Measurements from ENCODE around the gene DIPK1A. TPM values are rescaled to one million over a fixed set of nuclear protein-coding genes. Genes with fewer than 3 reads are reported as not detected.

Gene DIPK1A
- total RNA-seq, 1 donor from 2014 or later, result 16.0 TPM

DNA sequence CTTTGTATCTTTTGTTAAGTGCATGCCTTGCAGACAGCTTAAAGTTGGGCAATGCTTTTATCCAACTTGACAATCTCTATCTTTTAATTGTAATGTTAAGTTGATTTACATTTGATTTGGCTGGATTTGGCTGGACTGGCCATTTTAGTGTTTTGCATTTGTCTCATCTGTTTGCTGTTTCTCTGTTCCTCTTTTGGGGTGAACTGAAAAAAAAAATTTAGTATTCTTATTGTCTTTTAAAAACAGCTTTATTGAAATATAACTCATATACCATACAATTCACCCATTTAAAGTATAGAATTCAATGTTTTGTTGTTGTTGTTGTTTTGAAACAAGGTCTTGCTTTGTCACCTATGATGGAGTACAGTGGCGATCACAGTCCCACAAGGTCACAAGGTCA, 34.4 kb downstream of the DIPK1A start:
- H3K27ac Mint-ChIP-seq, result peak overlapping the region; percentile 12
- H3K4me3 Mint-ChIP-seq, result no peak overlapping the region
- CTCF ChIA-PET, result interaction anchor here (0.8 to 2.3 kb wide), 3 partner anchors 14 to 67 kb away, joined by 3 to 8 read pairs (median 3); no protein-coding TSS in a partner anchor

DNA sequence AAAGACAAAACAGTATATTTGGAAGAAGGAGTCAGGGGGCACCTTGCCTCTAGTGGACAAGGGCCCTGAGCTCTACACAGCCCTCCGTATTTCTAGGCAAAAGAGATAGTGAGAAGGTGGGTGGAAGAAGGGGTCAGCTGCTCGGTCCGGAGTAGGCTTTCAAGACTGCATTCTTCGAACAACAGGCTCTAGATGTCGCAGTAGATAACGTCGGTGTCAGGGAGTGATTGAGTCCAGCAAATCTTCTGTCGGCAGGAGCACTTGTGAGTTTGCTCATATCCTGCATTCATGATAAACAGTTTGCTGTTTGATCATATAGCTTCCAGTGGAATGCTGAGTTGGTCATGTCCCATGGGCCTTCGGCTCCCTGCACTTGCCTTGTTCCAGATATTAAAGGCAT, 36.8 kb downstream of the DIPK1A start:
- Mint-ChIP-seq H3K27me3 (no peaks in the 10 kb centered on the region), H3K4me3 (no peak overlapping the region), H3K36me3 (ENCODE audit: low read depth) (peaks cover 32% of the 10 kb centered on the region), H3K9me3 (peaks cover 7% of the 10 kb centered on the region), H3K27ac (no peak overlapping the region), H3K4me1 (peaks cover 72% of the 10 kb centered on the region)
- CTCF ChIA-PET, result interaction anchor here (1.0 kb wide), 1 partner anchor 70 kb away, joined by 4 read pairs; no protein-coding TSS in a partner anchor
- ATAC-seq (ENCODE audit: low read depth) (no peak), DNase-seq (no peak)
- POLR2A ChIA-PET, result no interaction called here
- intact Hi-C loops (cut with micrococcal nuclease), result no loop called here
- TF ChIP-seq, protein P1, sequence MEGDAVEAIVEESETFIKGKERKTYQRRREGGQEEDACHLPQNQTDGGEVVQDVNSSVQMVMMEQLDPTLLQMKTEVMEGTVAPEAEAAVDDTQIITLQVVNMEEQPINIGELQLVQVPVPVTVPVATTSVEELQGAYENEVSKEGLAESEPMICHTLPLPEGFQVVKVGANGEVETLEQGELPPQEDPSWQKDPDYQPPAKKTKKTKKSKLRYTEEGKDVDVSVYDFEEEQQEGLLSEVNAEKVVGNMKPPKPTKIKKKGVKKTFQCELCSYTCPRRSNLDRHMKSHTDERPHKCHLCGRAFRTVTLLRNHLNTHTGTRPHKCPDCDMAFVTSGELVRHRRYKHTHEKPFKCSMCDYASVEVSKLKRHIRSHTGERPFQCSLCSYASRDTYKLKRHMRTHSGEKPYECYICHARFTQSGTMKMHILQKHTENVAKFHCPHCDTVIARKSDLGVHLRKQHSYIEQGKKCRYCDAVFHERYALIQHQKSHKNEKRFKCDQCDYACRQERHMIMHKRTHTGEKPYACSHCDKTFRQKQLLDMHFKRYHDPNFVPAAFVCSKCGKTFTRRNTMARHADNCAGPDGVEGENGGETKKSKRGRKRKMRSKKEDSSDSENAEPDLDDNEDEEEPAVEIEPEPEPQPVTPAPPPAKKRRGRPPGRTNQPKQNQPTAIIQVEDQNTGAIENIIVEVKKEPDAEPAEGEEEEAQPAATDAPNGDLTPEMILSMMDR (IDR thresholded peaks at IDR 0.05), result no peak

More for the DNA sequence above, 34.4 kb downstream of the DIPK1A start:
- H3K4me1 Mint-ChIP-seq, result peaks cover 76% of the 10 kb centered on the region
- ATAC-seq (ENCODE audit: low read depth) (no peak), DNase-seq (no peak)
- intact Hi-C loops (cut with micrococcal nuclease), result loop anchor here (2.0 to 5.0 kb wide), 2 partner anchors 14 to 35 kb away; partner anchors contain the start of gene DIPK1A
- peaks cover 15% of the 10 kb centered on the region for H3K36me3 Mint-ChIP-seq (ENCODE audit: low read depth)
- TF ChIP-seq, protein P1 (IDR thresholded peaks at IDR 0.05), result no peak
- POLR2A ChIA-PET, result interaction anchor here (0.7 to 1.7 kb wide), 4 partner anchors 26 to 35 kb away, joined by 3 to 5 read pairs (median 4); no protein-coding TSS in a partner anchor
- no peaks in the 10 kb centered on the region for H3K27me3 Mint-ChIP-seq
- no peaks in the 10 kb centered on the region for H3K9me3 Mint-ChIP-seq

GRCh38 chr1:92923664-92924063, 37.6 kb downstream of the DIPK1A start:
- H3K27ac Mint-ChIP-seq, result no peak overlapping the region
- H3K9me3 Mint-ChIP-seq, result peaks cover 7% of the 10 kb centered on the region
- TF ChIP-seq, protein P1 (IDR thresholded peaks at IDR 0.05), result no peak
- DNase-seq, result no peak
- H3K4me3 Mint-ChIP-seq, result no peak overlapping the region
- H3K27me3 Mint-ChIP-seq, result no peaks in the 10 kb centered on the region
- CTCF ChIA-PET, result no interaction called here
- ATAC-seq (ENCODE audit: low read depth), result no peak
- POLR2A ChIA-PET, result no interaction called here
- H3K36me3 Mint-ChIP-seq (ENCODE audit: low read depth), result peaks cover 33% of the 10 kb centered on the region
- intact Hi-C loops (cut with micrococcal nuclease), result no loop called here
- H3K4me1 Mint-ChIP-seq, result peaks cover 68% of the 10 kb centered on the region

DNA sequence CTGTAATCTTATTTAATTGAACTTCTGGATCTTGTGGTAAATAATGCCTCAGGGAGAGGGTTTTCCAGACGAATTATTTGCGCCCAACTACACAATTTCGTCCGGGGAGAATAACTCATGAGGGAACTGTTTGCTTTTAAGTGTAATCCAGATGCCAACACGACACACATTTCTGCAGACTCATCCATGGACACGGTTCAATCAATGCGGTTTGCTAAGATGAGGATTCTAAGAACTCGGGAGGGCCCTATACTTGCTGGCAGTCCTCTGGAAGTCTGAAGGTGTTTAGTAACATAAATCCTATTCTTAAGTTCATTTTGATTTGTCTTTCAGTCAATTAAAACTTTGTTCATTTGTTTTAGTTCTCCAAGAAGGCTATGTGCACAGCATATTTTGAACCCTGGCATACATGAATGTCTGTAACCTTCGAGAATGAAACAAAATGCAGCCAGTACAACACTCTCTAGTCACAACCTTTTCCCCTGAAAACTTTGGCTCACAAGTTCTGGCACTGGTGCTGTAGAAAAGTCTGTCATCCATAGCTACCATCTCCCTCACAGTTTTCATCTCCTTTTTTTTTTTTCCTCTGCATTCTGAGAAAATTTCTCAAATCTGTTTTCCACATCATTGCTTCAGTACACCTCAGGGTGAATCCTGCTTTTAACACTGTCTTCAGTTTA, 38.8 kb downstream of the DIPK1A start:
- TF ChIP-seq, protein P1 (IDR thresholded peaks at IDR 0.05), result no peak
- DNase-seq, result no peak
- Mint-ChIP-seq H3K27ac (peak overlapping the region; percentile 21), H3K4me3 (no peak overlapping the region), H3K4me1 (peaks cover 61% of the 10 kb centered on the region), H3K9me3 (peaks cover 7% of the 10 kb centered on the region), H3K27me3 (no peaks in the 10 kb centered on the region), H3K36me3 (ENCODE audit: low read depth) (peaks cover 39% of the 10 kb centered on the region)
- no peak for ATAC-seq (ENCODE audit: low read depth)
- intact Hi-C loops (cut with micrococcal nuclease), result no loop called here
- CTCF ChIA-PET, result no interaction called here
- POLR2A ChIA-PET, result no interaction called here
